ENCODE results near the gene SANBR.

- TF ChIP-seq CTCF (conservative IDR thresholded peaks at IDR 0.05; ENCODE audit: low read depth, low read length) = no peak
- no peak for TF ChIP-seq MXI1 (IDR thresholded peaks at IDR 0.05; ENCODE audit: borderline replicate concordance, low read depth, low read length)
- no peak for TF ChIP-seq POLR2A (IDR thresholded peaks at IDR 0.05; ENCODE audit: low read depth, low read length)
- TF ChIP-seq RFX5 (IDR thresholded peaks at IDR 0.05; ENCODE audit: low read depth, low read length) = no peak
- no peak for TF ChIP-seq RAD21 (IDR thresholded peaks at IDR 0.05; ENCODE audit: low read length)
- no peak for TF ChIP-seq ELK1 (IDR thresholded peaks at IDR 0.05; ENCODE audit: borderline replicate concordance, low read depth, low read length)
- no peak for TF ChIP-seq SMC3 (IDR thresholded peaks at IDR 0.05; ENCODE audit: low read depth, low read length)
Observed at GRCh38 chr2:61057562-61057961, 8.1 kb upstream of the SANBR start.
